Measurements from ENCODE around the gene ARID4A.
A peak's percentile ranks its signal among the peaks of the same experiment; 100 is the strongest.

ARID4A gene

GRCh38 chr14:58368956-58369355 lies 70.6 kb downstream of the ARID4A start:
- Histone ChIP-seq H3K27ac (no peak overlapping the region), H3K4me3 (ENCODE audit: low read depth, low read length) (no peak overlapping the region), H3K27me3 (replicated peaks) (no peaks in the 10 kb centered on the region), H3K36me3 (replicated peaks) (peaks cover 29% of the 10 kb centered on the region)
- in situ Hi-C loops (cut with HindIII; ENCODE audit: low pct_ligation_motif_present, low sequenced_read_pairs): no loop called here
- TF ChIP-seq CTCF (IDR thresholded peaks at IDR 0.05; ENCODE audit: low read depth, low read length, missing control alignments): no peak
- no peak for DNase-seq

- in situ Hi-C loops (cut with HindIII; ENCODE audit: low pct_ligation_motif_present, low sequenced_read_pairs): no loop called here
- no peak for DNase-seq
- no peaks in the 10 kb centered on the region for H3K27me3 ChIP-seq (replicated peaks)
- TF ChIP-seq CTCF (IDR thresholded peaks at IDR 0.05; ENCODE audit: low read depth, low read length, missing control alignments): no peak
- no peak overlapping the region for H3K27ac ChIP-seq
- H3K4me3 ChIP-seq (ENCODE audit: low read depth, low read length): no peak overlapping the region
- peaks cover 7% of the 10 kb centered on the region for H3K36me3 ChIP-seq (replicated peaks)
Observed at GRCh38 chr14:58376791-58377190, 78.4 kb downstream of the ARID4A start.

GRCh38 chr14:58390830-58391229 lies 92.5 kb downstream of the ARID4A start:
- in situ Hi-C loops (cut with HindIII; ENCODE audit: low pct_ligation_motif_present, low sequenced_read_pairs): no loop called here
- no peak overlapping the region for H3K4me3 ChIP-seq (ENCODE audit: low read depth, low read length)
- DNase-seq: no peak
- H3K27ac ChIP-seq: no peak overlapping the region
- no peaks in the 10 kb centered on the region for H3K36me3 ChIP-seq (replicated peaks)
- TF ChIP-seq CTCF (IDR thresholded peaks at IDR 0.05; ENCODE audit: low read depth, low read length, missing control alignments): no peak
- no peaks in the 10 kb centered on the region for H3K27me3 ChIP-seq (replicated peaks)

- Histone ChIP-seq H3K27ac (no peak overlapping the region), H3K27me3 (replicated peaks) (no peaks in the 10 kb centered on the region), H3K4me3 (ENCODE audit: low read depth, low read length) (peak overlapping the region; percentile 60), H3K36me3 (replicated peaks) (no peaks in the 10 kb centered on the region)
- in situ Hi-C loops (cut with HindIII; ENCODE audit: low pct_ligation_motif_present, low sequenced_read_pairs): no loop called here
- TF ChIP-seq CTCF (IDR thresholded peaks at IDR 0.05; ENCODE audit: low read depth, low read length, missing control alignments): no peak
- DNase-seq: no peak
Observed at GRCh38 chr14:58395562-58395811, 97.1 kb downstream of the ARID4A start.

- in situ Hi-C loops (cut with HindIII; ENCODE audit: low pct_ligation_motif_present, low sequenced_read_pairs): no loop called here
- TF ChIP-seq CTCF (IDR thresholded peaks at IDR 0.05; ENCODE audit: low read depth, low read length, missing control alignments): peak; percentile 40
- DNase-seq: peak; percentile 39
- Histone ChIP-seq H3K4me3 (ENCODE audit: low read depth, low read length) (peak within 1 kb of the TSS; percentile 60), H3K27me3 (replicated peaks) (no peaks in the 10 kb centered on the region), H3K27ac (no peak within 1 kb of the TSS), H3K36me3 (replicated peaks) (no peaks in the 10 kb centered on the region)
Observed at GRCh38 chr14:58395812-58396788, 97.7 kb downstream of the ARID4A start, which contains the start of gene TOMM20L. Gene TOMM20L (plus strand): TSS chr14:58395930. CDS start chr14:58395958, 28 bp downstream.

All from brain microvascular endothelial cell (primary cell).